Measurements from ENCODE around the gene DPEP1. TPM values are rescaled to one million over a fixed set of nuclear protein-coding genes. Genes with fewer than 3 reads are reported as not detected.

The DPEP1 gene
- total RNA-seq, 1 experiment from 2014 or later: 13.6 TPM

DNA sequence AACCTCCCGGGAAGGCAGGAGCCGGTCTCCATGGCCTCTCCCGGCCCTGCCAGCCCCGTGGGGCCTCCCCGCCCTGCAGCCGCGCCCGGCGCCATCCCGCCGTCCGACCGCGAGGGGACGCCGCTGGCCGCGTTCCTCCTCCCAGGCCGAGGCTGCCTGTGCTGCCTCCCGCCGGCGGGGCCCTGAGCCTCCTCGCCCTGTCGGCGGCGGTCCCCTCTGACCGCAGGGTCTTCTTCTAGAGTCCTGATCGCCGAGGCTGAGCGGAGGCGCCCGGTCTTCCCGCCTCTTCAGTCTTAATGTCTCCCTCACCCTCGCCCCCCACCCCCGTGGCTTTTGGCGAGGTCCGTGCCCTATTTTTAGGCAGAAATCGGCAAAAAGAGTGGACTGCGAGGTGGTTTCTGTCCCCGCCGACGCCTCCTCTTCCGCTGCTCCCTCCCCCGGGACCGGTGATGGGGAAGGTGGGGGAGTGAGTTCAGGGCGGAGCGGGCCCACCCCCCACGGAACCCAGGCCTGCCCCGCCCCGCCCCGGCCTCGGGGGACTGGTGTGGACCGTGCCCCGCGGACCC lies 38.7 kb upstream of the DPEP1 start (continued):
- no peak for TF ChIP-seq AR (CRISPR knock-in tag; IDR thresholded peaks at IDR 0.05)
- TF ChIP-seq, protein P1, sequence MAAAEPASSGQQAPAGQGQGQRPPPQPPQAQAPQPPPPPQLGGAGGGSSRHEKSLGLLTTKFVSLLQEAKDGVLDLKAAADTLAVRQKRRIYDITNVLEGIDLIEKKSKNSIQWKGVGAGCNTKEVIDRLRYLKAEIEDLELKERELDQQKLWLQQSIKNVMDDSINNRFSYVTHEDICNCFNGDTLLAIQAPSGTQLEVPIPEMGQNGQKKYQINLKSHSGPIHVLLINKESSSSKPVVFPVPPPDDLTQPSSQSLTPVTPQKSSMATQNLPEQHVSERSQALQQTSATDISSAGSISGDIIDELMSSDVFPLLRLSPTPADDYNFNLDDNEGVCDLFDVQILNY (CRISPR knock-in tag; IDR thresholded peaks at IDR 0.05): 0 out of 2 replicates have a peak, but pooled peaks have one; percentile 30
- TF ChIP-seq MLX (CRISPR knock-in tag; IDR thresholded peaks at IDR 0.05): no peak
- peak; percentile 73; the same call in 1 of the 2 replicates for TF ChIP-seq GTF2I (CRISPR knock-in tag; conservative IDR thresholded peaks at IDR 0.05)
- TF ChIP-seq PRRX2 (CRISPR knock-in tag; IDR thresholded peaks at IDR 0.05): no peak
- TF ChIP-seq ZNF425 (CRISPR knock-in tag; conservative IDR thresholded peaks at IDR 0.05): no peak

- Mint-ChIP-seq H3K4me3 (peak within 1 kb of the TSS; percentile 76), H3K4me1 (peaks cover 8% of the 10 kb centered on the region), H3K36me3 (no peaks in the 10 kb centered on the region; the same call in 1 of the 2 replicates), H3K27me3 (ENCODE audit: low read depth) (peaks cover 10% of the 10 kb centered on the region), H3K9me3 (no peaks in the 10 kb centered on the region), H3K27ac (no peak within 1 kb of the TSS)
- ChIA-PET POLR2A (interaction anchor here (0.6 to 1.4 kb wide), 3 partner anchors 10 to 66 kb away, joined by 3 to 7 read pairs (median 6); no protein-coding TSS in a partner anchor), CTCF (interaction anchor here (0.6 to 2.6 kb wide), 14 partner anchors 10 to 990 kb away, joined by 3 to 16 read pairs (median 4); no protein-coding TSS in a partner anchor)
- peak; percentile 38 for DNase-seq (ENCODE audit: low spot score)
- ATAC-seq: peak; percentile 9
- TF ChIP-seq TP53 (CRISPR knock-in tag; IDR thresholded peaks at IDR 0.05) (no peak), AR (CRISPR knock-in tag; IDR thresholded peaks at IDR 0.05) (no peak), USF2 (CRISPR knock-in tag; IDR thresholded peaks at IDR 0.05) (0 out of 2 replicates have a peak, but pooled peaks have one; percentile 7)
These were observed 37.9 kb upstream of the DPEP1 start, which contains the start of gene CPNE7 for GRCh38 chr16:89575247-89576152. Gene CPNE7 (plus strand): TSS chr16:89575758. CDS start chr16:89575898, 140 bp downstream.

Measured in WTC11 (cell line).